Gastroesophageal sphincter (tissue), 3 donors: ENCODE data around the gene ULK1.

Experiments
- CTCF ChIP-seq, 4 experiments: fragments of 200-600 bp in 2 of 4; fragments of 450-650 bp in 2 of 4; sonication (generic) in 1 of 4; IDR thresholded peaks; one replicate each; pipeline ENCODE4 v1.5.1; 2017 to 2019; ENCODE audit warnings: antibody characterized with exemption in 4 of 4, mild to moderate bottlenecking in 2 of 4, moderate library complexity in 2 of 4
- EP300 ChIP-seq: sonication (generic); formaldehyde crosslinking; IDR thresholded peaks from one replicate; pipeline ENCODE4 v1.6.1; 2017; ENCODE audit warnings: antibody characterized with exemption, mild to moderate bottlenecking
- POLR2A ChIP-seq, 2 donors: fragments of 450-650 bp; IDR thresholded peaks; one replicate each; pipeline ENCODE4 v1.6.1; 2017; ENCODE audit warnings: antibody characterized with exemption in 2 of 2, mild to moderate bottlenecking in 2 of 2, moderate library complexity in 1 of 2
- POLR2AphosphoS5 ChIP-seq: sonication (generic); formaldehyde crosslinking; IDR thresholded peaks from one replicate; pipeline ENCODE4 v1.6.1; 2017; ENCODE audit warnings: antibody characterized with exemption

- no peak for TF ChIP-seq CTCF (IDR thresholded peaks at IDR 0.05)
- TF ChIP-seq POLR2AphosphoS5 = no peak
- TF ChIP-seq POLR2A (IDR thresholded peaks at IDR 0.05) = no peak
- no peak for TF ChIP-seq EP300
These were observed 44.5 kb upstream of the ULK1 start for GRCh38 chr12:131849700-131850553.
